HepG2 (cell line): Measurements from ENCODE around the gene POU2F1. TPM values are rescaled to one million over a fixed set of nuclear protein-coding genes. Genes with fewer than 3 reads are reported as not detected.

Experiments
- ATAC-seq: fragments of 200-7000 bp; cut with Tn5 transposase; 3 replicates; pipeline ENCODE4 v1.9.1; 2020; ENCODE audit warnings: mild to moderate bottlenecking, moderate library complexity
- BruUV-seq: library from RNA; stranded (reverse); fragments of 400-500 nt; replicated peaks from 2 replicates; lab custom pipeline; 2021; lab: Mats Ljungman, UMichigan
- CTCF ChIA-PET: fragments of 300-600 bp; formaldehyde crosslinking; extraction: SDS; loops from one replicate; lab custom pipeline; 2021; ENCODE audit warnings: low total read pairs, inconsistent platforms, low intra/inter-chr PET ratio; lab: Yijun Ruan, JAX
- POLR2A ChIA-PET: fragments of 350-600 bp; sonication (Branson Sonifier 250); formaldehyde crosslinking; loops from one replicate; lab custom pipeline; 2020; ENCODE audit warnings: antibody characterized with exemption, inconsistent platforms; lab: Yijun Ruan, JAX
- DNase-seq: peaks from one replicate; pipeline ENCODE4 v3.0.0-alpha.2; 2015; ENCODE audit warnings: low spot score
- FAIRE-seq: peaks from 3 replicates; lab custom pipeline; 2011; peaks lifted over from hg19 to GRCh38; lab: Jason Lieb, UNC
- H2AFZ ChIP-seq: one replicate; pipeline ENCODE4 v1.6.1; 2011; ENCODE audit warnings: low read length, inconsistent platforms
- H3K27ac ChIP-seq: fragments of 300-600 bp; 3 replicates; pipeline ENCODE4 v1.8.0; 2011; ENCODE audit warnings: mixed run types, mild to moderate bottlenecking, mixed read lengths, low read length, inconsistent platforms; ENCODE audit not compliant: insufficient read depth; ENCODE audit errors: extremely low read length
- H3K27me3 ChIP-seq, 2 experiments: fragments of 200-600 bp in 1 of 2; 2 replicates in 1 of 2; 3 replicates in 1 of 2; pipeline versions ENCODE4 v1.6.0 to v1.8.0; 2011; ENCODE audit warnings: low read length in 2 of 2, mild to moderate bottlenecking in 2 of 2, moderate library complexity in 2 of 2, inconsistent platforms in 1 of 2; ENCODE audit not compliant: insufficient read depth in 2 of 2, control insufficient read depth in 1 of 2
- H3K36me3 ChIP-seq, 2 experiments: fragments of 200-600 bp in 1 of 2; replicated peaks in 1 of 2; 2 replicates in 1 of 2; 3 replicates in 1 of 2; pipeline versions ENCODE4 v1.5.1 to v1.8.0; 2011; ENCODE audit warnings: low read length in 2 of 2, inconsistent platforms in 1 of 2; ENCODE audit not compliant: insufficient read depth in 2 of 2, control insufficient read depth in 1 of 2
- H3K4me1 ChIP-seq: 2 replicates; pipeline ENCODE4 v1.5.1; 2012; ENCODE audit warnings: low read length, inconsistent platforms; ENCODE audit not compliant: insufficient read depth
- H3K4me2 ChIP-seq: 2 replicates; pipeline ENCODE4 v1.6.0; 2011; ENCODE audit warnings: low read depth, low read length, inconsistent platforms
- H3K4me3 ChIP-seq, 3 experiments: fragments of 200-600 bp in 1 of 3; sonication (generic), shearing (Covaris generic) in 1 of 3; replicated peaks in 1 of 3; 2 replicates each; pipeline ENCODE4 v1.5.1; 2011 to 2016; ENCODE audit warnings: low read length in 3 of 3, inconsistent platforms in 2 of 3, low read depth in 2 of 3, mild to moderate bottlenecking in 2 of 3, control low read depth in 1 of 3, mixed read lengths in 1 of 3; ENCODE audit not compliant: insufficient read depth in 1 of 3
- H3K79me2 ChIP-seq: one replicate; pipeline ENCODE4 v1.6.1; 2011; ENCODE audit warnings: low read length, inconsistent platforms; ENCODE audit not compliant: insufficient read depth
- H3K9ac ChIP-seq: 2 replicates; pipeline ENCODE4 v1.6.0; 2011; ENCODE audit warnings: mild to moderate bottlenecking, low read depth, low read length, inconsistent platforms; ENCODE audit not compliant: insufficient read depth
- H3K9me3 ChIP-seq: 2 replicates; pipeline ENCODE4 v1.5.1; 2012; ENCODE audit warnings: mild to moderate bottlenecking, low read length
- H4K20me1 ChIP-seq: 2 replicates; pipeline ENCODE4 v1.6.0; 2011; ENCODE audit warnings: inconsistent platforms, mild to moderate bottlenecking, low read length, moderate library complexity; ENCODE audit not compliant: insufficient read depth
- GABPB1 ChIP-seq: IDR thresholded peaks from 2 replicates; pipeline ENCODE4 v1.6.1; 2016; ENCODE audit warnings: mild to moderate bottlenecking, missing genetic modification reagents, moderate library complexity, missing compliant biosample characterization
- KLF13 ChIP-seq: sonication (generic); formaldehyde crosslinking; IDR thresholded peaks from 2 replicates; pipeline ENCODE4 v1.4.0; 2020; ENCODE audit warnings: mild to moderate bottlenecking, missing genetic modification reagents
- MEF2D ChIP-seq: sonication (generic); formaldehyde crosslinking; IDR thresholded peaks from 2 replicates; pipeline ENCODE4 v1.5.1; 2020; ENCODE audit warnings: mild to moderate bottlenecking, missing genetic modification reagents
- WGBS: methylation state at CpG from one replicate; pipeline ENCODE4 v1.1.6; 2017; ENCODE audit warnings: low lambda C conversion rate; 5-methylcytosine and 5-hydroxymethylcytosine counted together
- in situ Hi-C: cut with HindIII; loops from 2 replicates; pipeline ENCODE4 v1.10.0; 2017; ENCODE audit warnings: low pct_unique_long_range_greater_than_20kb; ENCODE audit not compliant: extremely low pct_ligation_motif_present
- intact Hi-C: fragments of 100-400 bp; cut with micrococcal nuclease; formaldehyde crosslinking; loops from one replicate; pipeline ENCODE4 v1.10.0; 2022; ENCODE audit not compliant: unreplicated experiment
- polyA plus RNA-seq, 8 experiments: library from polyadenylated mRNA; depleted of rRNA in 3 of 8; stranded (reverse) in 7 of 8; unstranded in 1 of 8; fragments of >200 nt; fragmentation: Illumina TruSeq in 4 of 8; extraction: Trizol in 4 of 8; gene quantifications; 2 replicates each; pipeline versions ENCODE4 v1.2.1 to v1.2.3, GENCODE V29; 2011 to 2016; ENCODE audit warnings: low read depth in 4 of 8, missing spikeins in 1 of 8, mixed read lengths in 1 of 8; ENCODE audit not compliant: insufficient read depth in 1 of 8
- total RNA-seq, 5 experiments: library from RNA; depleted of rRNA; stranded (reverse); fragments of >200 nt; fragmentation: Illumina TruSeq; extraction: Trizol; gene quantifications; 2 replicates each; pipeline ENCODE4 v1.2.3, GENCODE V29; 2016; ENCODE audit warnings: low read depth in 1 of 5
- TF ChIP-seq, protein P1 (sequence below): sonication (generic); formaldehyde crosslinking; IDR thresholded peaks from 2 replicates; pipeline ENCODE4 v1.5.0; 2020; ENCODE audit warnings: mild to moderate bottlenecking, missing genetic modification reagents
- TF ChIP-seq, protein P2 (sequence below): sonication (generic); formaldehyde crosslinking; IDR thresholded peaks from 2 replicates; pipeline ENCODE4 v1.4.0; 2020; ENCODE audit warnings: mild to moderate bottlenecking, missing genetic modification reagents, borderline replicate concordance

The POU2F1 gene
- total and polyA plus RNA-seq, 2 of the 13 experiments (the other 11 are each of a cell fraction or from before 2014, with no cell fraction given): 10.2 to 13.0 TPM

DNA sequence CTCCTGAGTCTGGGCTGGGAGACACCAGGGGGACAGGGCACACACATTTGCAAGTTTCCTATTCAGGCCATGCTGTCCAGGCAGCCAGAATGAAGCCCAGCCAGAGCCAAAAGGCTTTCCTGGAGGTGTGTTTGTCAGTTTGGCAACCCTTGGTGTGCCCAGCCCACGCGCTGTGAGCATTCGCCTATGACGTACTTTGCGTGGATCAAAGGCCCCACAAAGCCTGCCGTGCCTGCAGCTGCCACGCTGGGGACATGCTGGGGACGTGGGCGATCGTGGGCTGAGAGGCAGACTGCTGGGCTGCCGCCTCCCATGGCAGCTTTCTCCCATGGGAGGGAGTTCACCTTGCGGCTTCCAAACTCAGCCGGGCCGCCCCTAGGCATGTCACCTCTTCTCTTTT, 240.2 kb downstream of the POU2F1 start (continued):
- TF ChIP-seq, protein P1, sequence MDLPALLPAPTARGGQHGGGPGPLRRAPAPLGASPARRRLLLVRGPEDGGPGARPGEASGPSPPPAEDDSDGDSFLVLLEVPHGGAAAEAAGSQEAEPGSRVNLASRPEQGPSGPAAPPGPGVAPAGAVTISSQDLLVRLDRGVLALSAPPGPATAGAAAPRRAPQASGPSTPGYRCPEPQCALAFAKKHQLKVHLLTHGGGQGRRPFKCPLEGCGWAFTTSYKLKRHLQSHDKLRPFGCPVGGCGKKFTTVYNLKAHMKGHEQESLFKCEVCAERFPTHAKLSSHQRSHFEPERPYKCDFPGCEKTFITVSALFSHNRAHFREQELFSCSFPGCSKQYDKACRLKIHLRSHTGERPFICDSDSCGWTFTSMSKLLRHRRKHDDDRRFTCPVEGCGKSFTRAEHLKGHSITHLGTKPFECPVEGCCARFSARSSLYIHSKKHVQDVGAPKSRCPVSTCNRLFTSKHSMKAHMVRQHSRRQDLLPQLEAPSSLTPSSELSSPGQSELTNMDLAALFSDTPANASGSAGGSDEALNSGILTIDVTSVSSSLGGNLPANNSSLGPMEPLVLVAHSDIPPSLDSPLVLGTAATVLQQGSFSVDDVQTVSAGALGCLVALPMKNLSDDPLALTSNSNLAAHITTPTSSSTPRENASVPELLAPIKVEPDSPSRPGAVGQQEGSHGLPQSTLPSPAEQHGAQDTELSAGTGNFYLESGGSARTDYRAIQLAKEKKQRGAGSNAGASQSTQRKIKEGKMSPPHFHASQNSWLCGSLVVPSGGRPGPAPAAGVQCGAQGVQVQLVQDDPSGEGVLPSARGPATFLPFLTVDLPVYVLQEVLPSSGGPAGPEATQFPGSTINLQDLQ (CRISPR knock-in tag): no peak
- TF ChIP-seq KLF13 (CRISPR knock-in tag): no peak
- TF ChIP-seq, protein P2, sequence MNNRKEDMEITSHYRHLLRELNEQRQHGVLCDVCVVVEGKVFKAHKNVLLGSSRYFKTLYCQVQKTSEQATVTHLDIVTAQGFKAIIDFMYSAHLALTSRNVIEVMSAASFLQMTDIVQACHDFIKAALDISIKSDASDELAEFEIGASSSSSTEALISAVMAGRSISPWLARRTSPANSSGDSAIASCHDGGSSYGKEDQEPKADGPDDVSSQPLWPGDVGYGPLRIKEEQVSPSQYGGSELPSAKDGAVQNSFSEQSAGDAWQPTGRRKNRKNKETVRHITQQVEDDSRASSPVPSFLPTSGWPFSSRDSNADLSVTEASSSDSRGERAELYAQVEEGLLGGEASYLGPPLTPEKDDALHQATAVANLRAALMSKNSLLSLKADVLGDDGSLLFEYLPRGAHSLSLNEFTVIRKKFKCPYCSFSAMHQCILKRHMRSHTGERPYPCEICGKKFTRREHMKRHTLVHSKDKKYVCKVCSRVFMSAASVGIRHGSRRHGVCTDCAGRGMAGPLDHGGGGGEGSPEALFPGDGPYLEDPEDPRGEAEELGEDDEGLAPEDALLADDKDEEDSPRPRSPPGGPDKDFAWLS: no peak
- no peak for TF ChIP-seq MEF2D (CRISPR knock-in tag)

DNA sequence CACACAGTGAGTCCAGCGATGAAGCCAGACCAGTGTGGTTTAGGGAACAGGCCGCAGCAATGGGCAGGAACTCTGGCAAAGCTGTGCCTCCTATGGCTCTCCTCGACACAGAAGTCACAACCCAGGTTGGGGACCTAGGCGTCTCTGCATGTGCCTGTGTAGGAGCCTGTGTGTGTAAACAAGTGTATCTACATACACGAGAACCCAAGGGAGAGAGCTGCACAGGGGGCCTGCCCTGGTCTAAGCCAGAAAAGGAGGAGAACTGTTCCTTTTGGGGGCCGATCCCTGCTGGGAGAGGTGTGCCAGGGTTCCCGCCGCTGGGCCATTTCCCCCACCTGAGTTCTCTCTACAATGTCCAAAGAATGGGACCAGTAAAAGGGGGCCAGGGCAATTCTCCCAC, 241.7 kb downstream of the POU2F1 start:
- H3K27ac ChIP-seq: no peak overlapping the region
- intact Hi-C loops (no loop called here), in situ Hi-C loops (no loop called here)
- H2AFZ ChIP-seq: no peak overlapping the region
- no peaks in the 10 kb centered on the region for H3K36me3 ChIP-seq
- H3K27me3 ChIP-seq: peaks cover 0 to 28% of the 10 kb centered on the region in 2 experiments; a peak in 3 of 5 replicates
- no peak overlapping the region for H3K9ac ChIP-seq
- H3K4me3 ChIP-seq: no peak overlapping the region
- no peaks in the 10 kb centered on the region for H3K79me2 ChIP-seq
- TF ChIP-seq GABPB1 (CRISPR knock-in tag): no peak
- no peaks in the 10 kb centered on the region for H3K9me3 ChIP-seq
- no peaks in the 10 kb centered on the region for H4K20me1 ChIP-seq
- no peak for FAIRE-seq
- WGBS: 45% methylated on average over 5 of the region's 8 CpGs
- H3K4me1 ChIP-seq: peaks cover 7% of the 10 kb centered on the region; the same call in 1 of the 2 replicates
- ChIA-PET CTCF (no interaction called here), POLR2A (no interaction called here)
- ATAC-seq: no peak
- DNase-seq: no peak
- no peak overlapping the region for H3K4me2 ChIP-seq
- no TSS peak for BruUV-seq
